HG03442 (cell line): ENCODE results near the gene RTL5.

Source experiments
- ATAC-seq: cut with Tn5 transposase; IDR thresholded peaks from one replicate; pipeline ENCODE4 v1.9.1; 2021; ENCODE audit warnings: mild to moderate bottlenecking, moderate library complexity; ENCODE audit not compliant: unreplicated experiment

Gene RTL5

GRCh38 chrX:72110051-72110875 lies 21.5 kb downstream of the RTL5 start:
- ATAC-seq: no peak

GRCh38 chrX:72108666-72109065 lies 23.0 kb downstream of the RTL5 start:
- ATAC-seq: no peak

GRCh38 chrX:72107841-72108595 lies 23.7 kb downstream of the RTL5 start:
- no peak for ATAC-seq

GRCh38 chrX:72107320-72107719 lies 24.4 kb downstream of the RTL5 start:
- ATAC-seq: no peak

GRCh38 chrX:72105436-72105835 lies 26.3 kb downstream of the RTL5 start:
- peak; percentile 64 for ATAC-seq

GRCh38 chrX:72102760-72103159 lies 29.0 kb downstream of the RTL5 start:
- no peak for ATAC-seq

- no peak for ATAC-seq
Measured at GRCh38 chrX:72102126-72102525, 29.6 kb downstream of the RTL5 start.

GRCh38 chrX:72101597-72102037 lies 30.1 kb downstream of the RTL5 start:
- no peak for ATAC-seq

GRCh38 chrX:72100824-72101351 lies 30.8 kb downstream of the RTL5 start:
- peak; percentile 80 for ATAC-seq

- ATAC-seq: no peak
Measured at GRCh38 chrX:72100051-72100755, 31.5 kb downstream of the RTL5 start.

GRCh38 chrX:72097098-72097497 lies 34.6 kb downstream of the RTL5 start:
- no peak for ATAC-seq

GRCh38 chrX:72095370-72095769 lies 36.3 kb downstream of the RTL5 start:
- ATAC-seq: no peak

GRCh38 chrX:72094894-72095293 lies 36.8 kb downstream of the RTL5 start:
- peak; percentile 91 for ATAC-seq

GRCh38 chrX:72089254-72089653 lies 42.5 kb downstream of the RTL5 start:
- ATAC-seq: no peak

GRCh38 chrX:72088761-72089160 lies 43.0 kb downstream of the RTL5 start:
- no peak for ATAC-seq

GRCh38 chrX:72086995-72087394 lies 44.7 kb downstream of the RTL5 start:
- no peak for ATAC-seq

GRCh38 chrX:72084114-72084513 lies 47.6 kb downstream of the RTL5 start:
- no peak for ATAC-seq

- ATAC-seq: no peak
Measured at GRCh38 chrX:72083291-72083690, 48.4 kb downstream of the RTL5 start.

GRCh38 chrX:72081605-72082320 lies 50.0 kb downstream of the RTL5 start:
- ATAC-seq: no peak

- no peak for ATAC-seq
Measured at GRCh38 chrX:72080800-72081199, 50.9 kb downstream of the RTL5 start.

- no peak for ATAC-seq
Measured at GRCh38 chrX:72080150-72080549, 51.6 kb downstream of the RTL5 start.
